GM12878 (cell line): Measurements from ENCODE around the gene MAML2.

ENCODE experiments used
- CBX5 ChIP-seq: sonication (generic); IDR thresholded peaks from 2 replicates; pipeline ENCODE4 v1.6.1; 2016; ENCODE audit warnings: low read depth, moderate library complexity, mild to moderate bottlenecking, inconsistent platforms
- CEBPB ChIP-seq, 2 experiments: fragments of 150-350 bp in 1 of 2; IDR thresholded peaks; 2 replicates each; pipeline ENCODE4 v1.6.1; 2012 to 2014; ENCODE audit warnings: low read depth in 2 of 2, low read length in 2 of 2, borderline replicate concordance in 1 of 2, inconsistent platforms in 1 of 2
- EZH2 ChIP-seq: IDR thresholded peaks from 2 replicates; pipeline ENCODE4 v1.6.1; 2012; ENCODE audit warnings: low read depth, mild to moderate bottlenecking, control low read depth, inconsistent platforms, low read length, borderline replicate concordance; ENCODE audit not compliant: control insufficient read depth
- HCFC1 ChIP-seq: fragments of 150-350 bp; IDR thresholded peaks from 2 replicates; pipeline ENCODE4 v1.6.1; 2014; ENCODE audit warnings: low read length
- MTA3 ChIP-seq: IDR thresholded peaks from 2 replicates; pipeline ENCODE4 v1.6.1; 2012; ENCODE audit warnings: low read length, inconsistent platforms, borderline replicate concordance
- NRF1 ChIP-seq: conservative IDR thresholded peaks from 2 replicates; pipeline ENCODE4 v1.6.1; 2011; ENCODE audit warnings: mild to moderate bottlenecking, low read depth, low read length, improper control_type of control experiment
- POLR2A ChIP-seq: IDR thresholded peaks from 2 replicates; pipeline ENCODE4 v1.6.1; 2011; ENCODE audit warnings: low read depth, mild to moderate bottlenecking, low read length
- POLR2AphosphoS5 ChIP-seq: IDR thresholded peaks from 2 replicates; pipeline ENCODE4 v1.6.1; 2011; ENCODE audit warnings: mild to moderate bottlenecking, low read length, inconsistent platforms
- RAD21 ChIP-seq: IDR thresholded peaks from 2 replicates; pipeline ENCODE4 v1.6.1; 2011; ENCODE audit warnings: mild to moderate bottlenecking, low read depth, low read length, moderate library complexity; ENCODE audit not compliant: insufficient read depth
- YBX1 ChIP-seq: fragments of 450-650 bp; IDR thresholded peaks from 2 replicates; pipeline ENCODE4 v1.6.1; 2016; ENCODE audit warnings: antibody characterized with exemption
- YY1 ChIP-seq: IDR thresholded peaks from 2 replicates; pipeline ENCODE4 v1.6.1; 2011; ENCODE audit warnings: low read depth, mild to moderate bottlenecking, low read length
- TF ChIP-seq, protein P1 (sequence below), 3 experiments: IDR thresholded peaks in 2 of 3; conservative IDR thresholded peaks in 1 of 3; 2 replicates each; pipeline ENCODE4 v1.5.1; 2011; ENCODE audit warnings: low read depth in 3 of 3, low read length in 3 of 3, mild to moderate bottlenecking in 3 of 3, control low read depth in 2 of 3, moderate library complexity in 2 of 3, inconsistent platforms in 1 of 3, mixed read lengths in 1 of 3; ENCODE audit not compliant: control insufficient read depth in 2 of 3, insufficient read depth in 1 of 3; ENCODE audit errors: extremely low read depth in 1 of 3

DNA sequence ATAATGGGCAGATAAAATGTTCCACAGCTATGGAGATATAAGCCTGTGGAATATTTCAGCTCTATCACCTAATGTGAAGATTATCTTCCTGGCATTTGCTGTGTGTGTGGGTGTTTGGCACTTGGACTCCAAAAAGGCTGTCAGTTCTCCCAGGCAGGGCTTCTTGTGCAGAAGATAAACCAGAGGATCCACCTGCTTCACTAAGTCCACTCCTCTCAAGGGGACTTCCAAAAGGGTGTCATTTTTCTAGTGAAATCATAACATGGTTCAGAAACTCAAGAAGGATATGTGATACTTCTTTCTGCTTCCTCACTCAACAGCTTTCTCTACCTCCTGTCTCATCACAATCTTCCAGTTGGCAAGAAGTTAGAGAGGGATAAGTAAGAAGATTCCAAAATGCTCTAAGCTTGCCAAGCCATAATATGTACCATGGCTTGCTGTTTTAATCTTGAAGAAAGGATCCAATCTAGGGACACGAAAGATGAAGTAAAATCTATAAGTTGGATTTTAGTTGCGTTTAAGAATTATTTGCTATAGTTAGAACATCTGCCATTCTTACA lies 212.9 kb downstream of the MAML2 start:
- TF ChIP-seq POLR2A (no peak), YY1 (no peak), CEBPB (IDR thresholded peaks at IDR 0.05; ENCODE audit: borderline replicate concordance in 1 of 2, low read depth in 2 of 2, low read length in 2 of 2) (no peak), MTA3 (no peak), HCFC1 (no peak), YBX1 (no peak), NRF1 (no peak), CBX5 (no peak), RAD21 (no peak), POLR2AphosphoS5 (no peak), EZH2 (no peak)
- TF ChIP-seq, protein P1, sequence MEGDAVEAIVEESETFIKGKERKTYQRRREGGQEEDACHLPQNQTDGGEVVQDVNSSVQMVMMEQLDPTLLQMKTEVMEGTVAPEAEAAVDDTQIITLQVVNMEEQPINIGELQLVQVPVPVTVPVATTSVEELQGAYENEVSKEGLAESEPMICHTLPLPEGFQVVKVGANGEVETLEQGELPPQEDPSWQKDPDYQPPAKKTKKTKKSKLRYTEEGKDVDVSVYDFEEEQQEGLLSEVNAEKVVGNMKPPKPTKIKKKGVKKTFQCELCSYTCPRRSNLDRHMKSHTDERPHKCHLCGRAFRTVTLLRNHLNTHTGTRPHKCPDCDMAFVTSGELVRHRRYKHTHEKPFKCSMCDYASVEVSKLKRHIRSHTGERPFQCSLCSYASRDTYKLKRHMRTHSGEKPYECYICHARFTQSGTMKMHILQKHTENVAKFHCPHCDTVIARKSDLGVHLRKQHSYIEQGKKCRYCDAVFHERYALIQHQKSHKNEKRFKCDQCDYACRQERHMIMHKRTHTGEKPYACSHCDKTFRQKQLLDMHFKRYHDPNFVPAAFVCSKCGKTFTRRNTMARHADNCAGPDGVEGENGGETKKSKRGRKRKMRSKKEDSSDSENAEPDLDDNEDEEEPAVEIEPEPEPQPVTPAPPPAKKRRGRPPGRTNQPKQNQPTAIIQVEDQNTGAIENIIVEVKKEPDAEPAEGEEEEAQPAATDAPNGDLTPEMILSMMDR (IDR thresholded peaks at IDR 0.05 in 2 of 3, conservative IDR thresholded peaks at IDR 0.05 in 1 of 3; ENCODE audit: control insufficient read depth in 2 of 3, extremely low read depth in 1 of 3, insufficient read depth in 1 of 3, low read depth in 3 of 3, low read length in 3 of 3), result no peak
